Measurements from ENCODE around the gene CEMIP. TPM values are rescaled to one million over a fixed set of nuclear protein-coding genes. Genes with fewer than 3 reads are reported as not detected.

Gene CEMIP
- total and polyA plus RNA-seq, 10 of the 15 experiments (the other 5 are each of a cell fraction or from before 2014, with no cell fraction given), result 0.01 to 0.44 (median 0.16) TPM; not detected in 6

GRCh38 chr15:80822676-80823075 is 43.5 kb downstream of the CEMIP start (continued):
- TF ChIP-seq E4F1 (IDR thresholded peaks at IDR 0.05; ENCODE audit: borderline replicate concordance, partially characterized antibody), result no peak
- TF ChIP-seq KDM1A (IDR thresholded peaks at IDR 0.05; ENCODE audit: borderline replicate concordance), result no peak
- no peak for TF ChIP-seq TCF7 (IDR thresholded peaks at IDR 0.05; ENCODE audit: borderline replicate concordance)
- no peak for TF ChIP-seq IRF3 (IDR thresholded peaks at IDR 0.05)
- TF ChIP-seq REST (IDR thresholded peaks at IDR 0.05; ENCODE audit: low read depth, low read length), result no peak

All from GM12878 (cell line).